Activated gamma-delta T cell treated with Interleukin-2 at 50 U/mL for 16 hours (primary cell): Measurements from ENCODE around the gene ZNF555.
A peak's percentile ranks its signal among the peaks of the same experiment; 100 is the strongest.
"Not testable (repeated sequence)": the region's sequence is repeated elsewhere in the genome, so short reads cannot be mapped to it uniquely, and the experiment has no call there.

Experiments
- DNase-seq: peaks from one replicate; pipeline ENCODE4 v3.0.0-alpha.2; 2020

ZNF555 gene

DNA sequence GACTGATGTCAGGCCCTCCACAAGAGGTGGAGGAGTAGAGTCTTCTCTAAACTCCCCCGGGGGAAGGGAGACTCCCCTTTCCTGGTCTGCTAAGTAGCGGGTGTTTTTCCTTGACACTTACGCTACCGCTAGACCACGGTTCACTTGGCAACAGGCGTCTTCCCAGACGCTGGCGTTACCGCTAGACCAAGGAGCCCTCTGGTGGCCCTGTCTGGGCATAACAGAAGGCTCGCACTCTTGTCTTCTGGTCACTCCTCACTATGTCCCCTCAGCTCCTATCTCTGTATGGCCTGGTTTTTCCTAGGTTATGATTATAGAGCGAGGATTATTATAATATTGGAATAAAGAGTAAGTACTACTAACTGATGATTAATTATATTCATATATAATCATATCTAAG is 30.9 kb downstream of the ZNF555 start:
- DNase-seq = not testable (repeated sequence)

GRCh38 chr19:2877398-2878331 is 36.4 kb downstream of the ZNF555 start:
- DNase-seq = no peak

GRCh38 chr19:2883686-2884439 is 42.6 kb downstream of the ZNF555 start:
- no peak for DNase-seq

- no peak for DNase-seq
These were observed 44.5 kb downstream of the ZNF555 start for GRCh38 chr19:2885736-2886135.

DNA sequence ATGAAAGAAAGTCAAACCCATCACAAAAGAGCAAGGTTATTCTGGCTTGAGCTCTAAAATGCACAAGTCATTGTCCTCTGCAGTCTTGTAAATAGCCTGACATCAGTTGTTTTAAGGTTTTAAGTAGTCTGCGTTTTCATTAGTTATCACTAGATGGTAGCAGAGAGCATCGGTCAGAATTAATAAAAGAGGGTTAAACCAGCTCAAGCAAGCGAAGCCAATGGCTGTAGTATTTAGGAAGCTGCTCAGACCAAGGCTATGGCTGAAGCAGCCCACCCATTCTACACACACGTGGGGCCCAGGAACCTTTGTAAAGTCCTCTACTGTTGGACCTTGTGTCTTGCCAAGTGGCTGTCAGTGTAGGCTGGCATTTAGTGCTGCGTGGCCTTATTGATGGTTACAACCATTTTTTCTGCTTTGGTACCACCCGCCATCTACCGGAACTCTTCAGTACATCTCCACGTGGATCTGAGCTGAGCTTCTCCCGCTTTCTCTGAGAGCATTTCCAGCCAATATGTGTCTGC is 46.2 kb downstream of the ZNF555 start:
- DNase-seq = no peak

DNA sequence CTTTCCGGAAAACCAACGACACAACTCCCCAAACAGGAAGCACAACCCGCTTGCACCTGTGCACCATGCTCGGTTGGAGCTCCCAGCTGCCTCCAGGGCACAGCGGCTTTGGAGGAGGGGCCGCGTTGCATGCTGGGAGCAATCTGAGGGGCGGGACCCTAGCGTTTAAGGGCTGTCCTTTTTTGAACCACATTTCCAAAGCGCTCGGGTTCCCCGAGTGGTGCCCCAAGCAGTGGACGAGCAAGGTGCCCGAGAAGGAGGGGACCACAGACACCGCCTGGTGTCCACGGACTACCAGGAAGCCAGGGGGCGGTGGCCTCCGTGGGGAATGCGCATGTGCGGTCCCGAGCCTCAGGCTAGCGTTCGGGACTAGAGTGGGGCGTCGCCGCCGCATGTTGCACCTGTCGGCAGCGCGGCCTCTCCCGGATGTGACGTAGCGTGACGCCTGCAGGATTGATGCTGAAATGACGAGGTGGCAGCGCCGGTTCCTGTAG is 47.5 kb downstream of the ZNF555 start:
- peak; percentile 19 for DNase-seq

GRCh38 chr19:2890531-2890930 is 49.3 kb downstream of the ZNF555 start:
- not testable (repeated sequence) for DNase-seq

- DNase-seq = no peak
These were observed 55.4 kb downstream of the ZNF555 start for GRCh38 chr19:2896694-2897093.

DNA sequence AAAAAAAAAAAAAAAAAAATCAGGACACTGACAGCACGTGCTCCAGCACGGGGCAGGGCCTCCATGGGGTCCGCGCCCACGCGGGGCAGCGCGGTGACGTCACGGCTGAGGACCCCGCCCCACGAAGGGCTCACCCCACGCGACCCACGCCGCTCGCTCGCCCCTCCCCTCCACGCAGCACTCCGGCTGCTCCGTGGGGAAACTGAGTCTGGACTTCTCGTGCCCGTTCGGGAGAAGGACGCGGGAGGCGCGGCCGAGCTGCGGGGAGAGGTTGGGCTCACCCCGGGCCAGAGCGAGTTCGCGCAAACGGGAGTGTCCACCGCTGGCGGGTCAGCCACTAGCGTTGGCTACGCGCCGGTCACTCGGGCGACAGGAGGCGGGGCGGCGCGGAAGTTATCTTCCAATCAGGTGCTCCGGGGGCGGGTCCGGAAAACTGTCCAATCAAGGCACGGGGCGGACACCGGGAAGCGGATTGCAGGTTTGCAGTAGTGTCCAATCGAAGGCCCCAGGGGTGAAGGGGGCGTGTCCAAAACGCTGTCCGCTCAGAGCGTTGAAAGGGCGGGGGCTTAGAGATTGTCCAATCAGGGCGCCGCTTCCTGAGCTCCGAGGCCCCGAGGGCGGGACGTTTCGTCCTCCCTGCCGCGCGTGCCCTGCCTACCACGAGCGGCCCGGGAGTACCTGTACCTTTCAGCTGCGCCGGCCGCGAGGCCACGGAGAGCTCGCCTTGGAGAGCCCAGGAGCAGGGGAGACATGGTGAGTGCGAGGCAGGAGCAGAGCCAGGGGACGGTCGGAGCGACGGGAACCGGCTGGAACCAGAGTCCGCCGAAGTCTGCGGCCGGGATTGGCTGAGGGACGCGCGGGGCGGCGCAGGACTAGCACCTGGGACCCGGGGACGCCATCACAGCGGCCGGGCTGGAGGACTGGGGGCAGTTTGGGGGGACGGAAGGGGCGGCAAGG is 59.3 kb downstream of the ZNF555 start, which contains the start of gene ZNF57:
TSS of gene ZNF57 (plus strand) at position 633 of the 957 bp plus-strand sequence. CDS start at position 751, 118 bp downstream.
- DNase-seq = peak; percentile 99

- no peak for DNase-seq
These were observed 61.4 kb downstream of the ZNF555 start for GRCh38 chr19:2902590-2903218.

DNA sequence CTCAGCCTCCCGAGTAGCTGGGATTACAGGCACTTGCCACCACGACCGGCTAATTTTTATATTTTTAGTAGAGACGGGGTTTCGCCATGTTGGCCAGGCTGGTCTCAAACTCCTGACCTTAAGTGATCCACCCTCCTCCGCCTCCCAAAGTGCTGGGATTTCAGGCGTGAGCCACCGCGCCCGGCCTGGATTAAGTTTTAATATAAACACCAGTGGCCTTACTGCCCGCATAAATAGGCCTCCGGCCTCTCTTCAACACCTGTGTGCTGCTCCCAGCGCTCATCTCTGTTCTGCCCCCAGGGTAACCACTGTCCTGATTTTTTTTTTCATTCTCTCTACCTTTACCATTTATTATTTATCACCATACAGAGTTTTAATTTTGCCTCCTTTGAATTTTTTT is 62.1 kb downstream of the ZNF555 start:
- DNase-seq = not testable (repeated sequence)

DNA sequence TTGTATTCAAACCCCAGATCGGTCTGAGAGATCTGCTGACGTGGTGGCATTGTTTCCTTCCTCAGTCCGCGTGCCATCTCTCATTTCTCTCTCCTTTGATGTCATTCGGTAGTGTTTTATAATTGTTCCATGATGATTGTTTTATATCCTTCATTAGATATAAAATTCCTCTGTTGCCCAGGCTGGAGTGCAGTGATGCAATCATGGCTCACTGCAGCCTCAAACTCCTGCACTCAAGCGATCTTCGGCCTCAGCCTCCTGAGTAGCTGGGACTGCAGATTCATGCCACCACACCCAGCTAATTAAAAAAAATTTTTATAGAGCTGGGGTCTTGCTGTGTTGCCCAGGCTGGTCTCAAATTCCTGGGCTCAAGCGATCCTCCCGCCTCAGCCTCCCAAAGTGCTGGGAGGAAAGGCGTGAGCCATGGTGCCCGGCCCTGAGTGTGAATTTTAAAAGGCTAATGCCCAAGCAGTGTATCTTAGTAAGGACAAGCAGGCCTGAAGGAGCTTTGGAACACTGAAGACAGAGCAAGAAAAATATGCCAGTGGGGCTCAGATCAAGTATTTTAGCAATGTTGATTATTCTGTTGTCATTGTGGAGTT is 64.7 kb downstream of the ZNF555 start:
- DNase-seq = no peak

DNA sequence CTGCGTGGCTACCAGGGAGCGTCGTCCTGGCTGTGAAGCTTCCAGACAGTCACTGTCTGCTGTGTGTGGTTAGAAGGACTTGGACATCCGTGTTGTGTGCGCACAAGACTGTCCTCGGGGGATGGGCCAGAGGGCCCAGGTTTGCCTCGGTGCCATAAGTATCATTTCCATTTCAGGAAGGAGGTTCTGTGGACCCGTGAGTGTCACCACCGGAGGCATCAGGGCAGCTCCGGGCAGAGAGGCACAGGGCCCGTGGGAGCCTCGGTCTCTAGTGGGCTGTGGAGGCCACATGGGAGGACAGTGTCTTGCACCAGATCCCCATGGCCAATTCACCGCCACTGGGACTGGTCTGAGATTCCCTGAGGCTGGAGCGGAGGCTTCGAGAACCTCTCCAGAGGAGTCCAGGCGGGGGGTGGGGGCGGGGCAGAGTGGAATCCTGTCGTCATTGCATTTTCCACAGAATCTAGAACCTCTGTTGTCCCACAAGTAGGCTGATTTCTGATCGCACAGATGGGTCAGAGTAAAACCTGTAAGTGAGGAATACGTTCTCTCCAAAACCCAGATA is 65.4 kb downstream of the ZNF555 start:
- no peak for DNase-seq
